IPS DF 4.7 (cell line): Measurements from ENCODE around the gene TMEM208.

Source experiments
- DNase-seq: peaks from one replicate; pipeline ENCODE4 v3.0.0-alpha.2; 2013; ENCODE audit warnings: low spot score; ENCODE audit errors: extremely low read depth

TMEM208 gene

DNA sequence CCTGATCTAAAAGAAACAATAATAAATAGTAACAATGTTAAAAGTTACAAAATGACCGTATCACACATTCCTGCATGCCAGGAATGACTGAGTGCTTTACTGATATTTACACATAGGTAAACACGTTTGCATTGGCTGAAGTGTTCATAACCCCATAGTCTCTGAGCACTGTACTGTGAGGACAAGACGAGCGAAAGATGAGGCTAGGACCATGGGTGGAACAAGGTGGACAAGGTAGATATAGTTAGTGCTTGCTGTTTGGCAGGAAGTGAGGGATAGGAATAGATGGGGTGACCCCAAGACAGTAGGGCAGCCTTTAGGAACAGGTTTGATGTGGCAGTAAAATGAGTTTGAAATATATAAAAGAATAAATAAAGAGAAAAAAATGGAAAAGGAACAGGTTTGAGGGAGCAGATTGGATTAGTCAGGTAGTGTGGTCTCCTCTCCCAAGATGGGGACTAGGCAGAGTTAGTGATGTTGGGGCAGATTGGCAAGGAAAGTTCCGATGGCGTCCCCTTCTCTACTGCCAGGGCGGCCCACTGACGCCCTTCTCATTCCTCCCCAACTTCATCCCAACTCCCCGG is 35.4 kb upstream of the TMEM208 start:
- no peak for DNase-seq

DNA sequence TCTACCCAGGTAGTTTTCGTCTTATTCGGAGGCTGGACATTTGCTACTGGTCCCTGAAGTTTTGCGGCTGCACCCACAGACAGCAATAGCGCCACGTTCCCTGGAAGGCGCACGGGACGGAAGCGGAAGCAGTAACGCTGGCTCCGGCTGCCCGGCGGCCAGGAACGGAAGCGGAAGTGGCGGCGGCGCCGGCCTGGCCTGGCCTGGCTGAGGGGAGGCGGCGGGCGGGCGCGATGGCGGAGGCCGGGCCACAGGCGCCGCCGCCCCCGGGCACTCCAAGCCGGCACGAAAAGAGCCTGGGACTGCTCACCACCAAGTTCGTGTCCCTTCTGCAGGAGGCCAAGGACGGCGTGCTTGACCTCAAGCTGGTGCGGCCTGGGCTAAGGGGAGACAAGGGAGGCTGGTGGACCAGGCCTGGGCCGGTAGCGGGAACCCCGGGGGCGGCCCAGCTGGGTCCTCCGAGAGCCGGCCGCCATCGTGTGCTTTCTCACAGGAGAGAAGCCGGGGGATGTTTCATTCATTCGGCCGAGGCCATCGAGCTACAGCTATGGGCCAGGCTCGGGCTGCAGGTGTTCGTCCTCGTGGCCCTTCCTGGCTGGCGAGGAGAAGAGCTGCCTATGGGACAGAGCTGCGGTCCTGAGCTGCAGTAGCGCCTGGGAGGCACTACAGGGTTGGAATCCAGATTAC is 34.8 kb upstream of the TMEM208 start, which contains the start of gene E2F4:
Gene E2F4 (plus strand): TSS at position 161 of the 687 bp plus-strand sequence. CDS start 73 bp downstream, at position 234.
- DNase-seq: no peak

DNA sequence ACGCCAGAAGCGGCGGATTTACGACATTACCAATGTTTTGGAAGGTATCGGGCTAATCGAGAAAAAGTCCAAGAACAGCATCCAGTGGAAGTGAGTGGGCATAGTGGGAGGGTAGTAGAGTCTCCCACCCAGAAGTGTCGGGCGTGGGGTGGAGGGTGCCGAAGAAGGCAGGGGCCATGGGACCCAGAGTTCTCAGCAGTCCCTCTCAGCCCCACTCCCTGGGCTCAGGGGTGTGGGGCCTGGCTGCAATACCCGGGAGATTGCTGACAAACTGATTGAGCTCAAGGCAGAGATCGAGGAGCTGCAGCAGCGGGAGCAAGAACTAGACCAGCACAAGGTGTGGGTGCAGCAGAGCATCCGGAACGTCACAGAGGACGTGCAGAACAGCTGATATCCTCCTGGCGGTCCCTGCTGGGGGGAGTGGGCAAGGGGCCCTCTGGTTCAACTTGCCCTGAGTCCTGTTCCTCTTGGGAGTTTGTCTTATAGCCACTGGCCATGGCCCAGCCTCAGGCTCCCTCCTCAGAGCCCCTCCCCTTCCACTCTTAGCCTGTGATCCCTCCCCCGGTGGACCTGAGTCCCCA is 34.1 kb upstream of the TMEM208 start:
- no peak for DNase-seq

DNA sequence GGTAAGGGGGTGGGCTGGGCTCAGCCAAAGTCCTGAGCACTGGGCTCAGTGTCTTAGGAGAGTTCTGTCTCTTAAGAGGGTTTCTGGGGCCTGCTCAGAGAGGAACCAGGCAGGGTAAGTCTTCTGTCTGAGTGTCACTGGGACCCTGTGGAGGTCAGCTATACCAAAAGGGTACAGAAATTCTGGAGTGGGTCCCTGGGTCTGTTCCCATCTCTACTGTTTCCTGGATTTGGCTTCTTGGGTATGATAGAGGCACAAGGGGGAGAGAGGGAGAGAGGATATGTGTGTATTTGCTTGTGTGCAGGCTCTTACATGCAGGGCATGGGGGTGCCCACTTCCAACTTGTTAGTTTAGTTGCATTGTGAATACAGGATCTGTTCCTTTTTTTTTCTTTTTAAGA is 33.4 kb upstream of the TMEM208 start:
- no peak for DNase-seq

DNA sequence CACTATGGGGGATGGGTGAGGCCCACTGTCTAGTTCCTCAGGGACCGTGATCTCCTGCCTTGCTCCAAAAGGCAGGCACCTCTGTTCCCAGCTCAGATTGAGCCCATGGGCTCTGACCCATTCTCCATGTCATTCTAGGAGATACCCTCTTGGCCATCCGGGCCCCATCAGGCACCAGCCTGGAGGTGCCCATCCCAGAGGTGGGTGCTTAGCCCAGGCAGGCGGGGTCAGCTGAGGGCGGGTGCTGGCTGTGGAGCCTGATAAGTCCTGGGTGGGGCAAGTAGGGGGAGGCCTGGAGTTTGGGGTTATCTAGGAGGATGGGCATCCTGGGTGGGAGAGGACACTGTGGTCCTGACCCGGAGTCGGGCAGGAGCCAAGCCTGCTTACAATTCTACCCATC is 32.7 kb upstream of the TMEM208 start:
- no peak for DNase-seq

DNA sequence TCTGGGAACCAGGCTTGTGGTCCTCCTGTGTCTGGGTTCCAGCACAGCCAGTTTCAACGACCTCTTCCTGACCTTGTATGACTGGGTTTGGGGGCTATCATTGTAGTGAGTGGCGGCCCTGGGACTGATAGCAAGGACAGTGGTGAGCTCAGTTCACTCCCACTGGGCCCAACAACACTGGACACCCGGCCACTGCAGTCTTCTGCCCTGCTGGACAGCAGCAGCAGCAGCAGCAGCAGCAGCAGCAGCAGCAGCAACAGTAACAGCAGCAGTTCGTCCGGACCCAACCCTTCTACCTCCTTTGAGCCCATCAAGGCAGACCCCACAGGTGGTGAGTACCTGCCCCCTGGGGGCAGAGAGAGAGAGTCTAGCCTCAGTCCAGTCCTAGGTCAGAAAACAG is 31.3 kb upstream of the TMEM208 start:
- DNase-seq: no peak

DNA sequence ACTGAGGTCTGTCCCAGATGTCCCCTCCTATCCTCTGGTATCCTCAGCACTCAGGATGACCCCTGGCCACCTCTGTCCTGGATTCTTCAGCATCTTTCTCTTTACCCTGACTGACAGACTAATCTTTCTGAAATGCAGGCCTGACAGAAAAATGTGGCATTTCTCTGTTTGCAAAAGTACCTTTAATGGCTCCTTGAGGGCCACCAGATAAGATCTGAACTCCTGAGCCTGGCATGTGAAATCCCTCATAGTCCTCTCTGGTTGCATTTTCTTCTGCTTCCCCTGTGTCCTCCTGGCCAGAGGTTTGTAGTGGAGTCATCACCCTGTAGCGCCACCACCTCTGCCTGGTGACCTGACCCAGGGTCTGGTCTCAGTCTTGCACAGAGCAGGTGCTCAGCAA is 30.0 kb upstream of the TMEM208 start:
- DNase-seq: no peak

DNA sequence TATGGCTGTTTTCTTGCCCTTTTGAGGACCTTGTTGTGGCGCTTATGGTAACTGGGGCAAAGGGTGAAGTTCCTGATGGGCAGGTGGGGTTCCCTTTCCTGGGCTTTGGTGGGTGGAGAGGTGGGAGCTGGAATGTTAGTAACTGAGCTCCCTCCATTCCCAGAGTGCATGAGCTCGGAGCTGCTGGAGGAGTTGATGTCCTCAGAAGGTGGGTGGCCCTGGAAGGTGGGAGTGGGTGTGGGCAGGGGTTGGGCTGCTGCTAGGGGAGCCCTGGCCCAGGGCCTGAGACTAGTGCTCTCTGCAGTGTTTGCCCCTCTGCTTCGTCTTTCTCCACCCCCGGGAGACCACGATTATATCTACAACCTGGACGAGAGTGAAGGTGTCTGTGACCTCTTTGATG is 29.2 kb upstream of the TMEM208 start:
- DNase-seq: no peak

GRCh38 chr16:67198238-67198734 is 28.6 kb upstream of the TMEM208 start:
- no peak for DNase-seq

GRCh38 chr16:67199011-67199807 is 27.7 kb upstream of the TMEM208 start, which contains the start of gene ELMO3:
TSS of gene ELMO3 (plus strand) at chr16:67199131. CDS start at chr16:67199327, 196 bp downstream.
- DNase-seq: no peak

DNA sequence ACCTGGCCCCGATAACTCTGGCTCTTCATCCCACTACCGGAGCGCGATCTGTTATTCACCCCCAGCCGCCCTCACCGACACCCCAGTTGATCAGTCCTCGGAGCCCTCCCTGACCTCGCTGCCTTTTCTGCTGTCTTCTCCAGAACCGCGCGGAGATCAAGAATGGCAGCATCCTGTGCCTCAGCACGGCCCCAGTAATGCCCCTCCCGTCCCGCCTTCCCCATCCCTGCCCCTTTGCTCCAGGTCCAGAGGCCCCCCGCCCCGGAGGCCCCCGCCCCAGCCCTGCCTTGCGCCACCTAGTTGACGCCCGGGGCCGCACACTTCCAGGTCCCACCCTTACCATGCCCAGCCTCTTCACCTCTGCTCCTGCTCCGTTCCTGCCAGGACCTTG is 27.1 kb upstream of the TMEM208 start:
- DNase-seq: no peak

DNA sequence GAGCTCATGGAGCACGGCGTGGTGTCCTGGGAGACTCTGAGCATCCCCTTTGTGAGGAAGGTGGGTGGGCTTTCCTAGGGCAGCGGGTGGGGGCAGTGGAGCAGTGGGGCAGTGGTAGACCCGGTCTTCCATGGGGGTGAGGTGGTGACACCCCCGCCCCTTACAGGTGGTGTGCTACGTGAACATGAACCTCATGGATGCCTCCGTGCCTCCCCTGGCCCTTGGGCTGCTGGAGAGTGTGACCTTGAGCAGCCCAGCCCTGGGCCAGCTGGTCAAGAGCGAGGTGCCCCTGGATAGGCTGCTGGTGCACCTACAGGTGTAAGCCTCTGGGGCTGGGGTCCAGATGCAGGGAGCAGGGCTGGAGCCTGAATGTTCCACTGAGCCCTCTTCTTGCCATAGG is 26.4 kb upstream of the TMEM208 start:
- DNase-seq: no peak

GRCh38 chr16:67201411-67202345 is 25.3 kb upstream of the TMEM208 start:
- DNase-seq: no peak

- DNase-seq: no peak
Measured at GRCh38 chr16:67202426-67202825, 24.5 kb upstream of the TMEM208 start.

- no peak for DNase-seq
Measured at GRCh38 chr16:67202956-67203493, 23.9 kb upstream of the TMEM208 start.

GRCh38 chr16:67204076-67204475 is 22.9 kb upstream of the TMEM208 start:
- no peak for DNase-seq

GRCh38 chr16:67206129-67206837 is 20.6 kb upstream of the TMEM208 start:
- DNase-seq: no peak

DNA sequence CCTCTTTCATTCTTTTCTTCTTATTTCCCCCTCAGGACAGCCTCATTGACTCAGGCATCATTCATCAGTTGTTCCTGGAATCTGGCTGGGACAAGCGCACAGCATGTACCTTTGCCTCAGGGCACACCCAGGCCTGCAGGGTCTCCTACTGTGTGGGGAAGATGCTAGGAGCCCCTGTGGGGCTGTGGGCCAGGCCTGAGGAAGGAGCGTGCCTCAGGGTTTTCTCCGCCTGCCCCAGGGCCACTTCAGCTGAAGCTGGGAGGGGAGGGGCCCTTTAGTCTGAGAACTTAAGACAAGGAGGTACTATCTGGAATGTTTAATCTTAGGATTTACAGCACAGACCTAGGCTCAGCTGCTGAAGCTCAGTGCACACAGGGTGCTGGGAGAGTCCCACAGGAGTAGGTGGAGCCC is 20.1 kb upstream of the TMEM208 start:
- no peak for DNase-seq

GRCh38 chr16:67207249-67208091 is 19.5 kb upstream of the TMEM208 start:
- DNase-seq: no peak
